Measurements from ENCODE around the gene SCFD2. TPM values are rescaled to one million over a fixed set of nuclear protein-coding genes. Genes with fewer than 3 reads are reported as not detected.

Gene SCFD2
- total RNA-seq, 1 experiment from 2014 or later = 12.4 TPM

GRCh38 chr4:53189011-53189410 lies 176.8 kb downstream of the SCFD2 start (continued):
- TF ChIP-seq MLX (CRISPR knock-in tag; IDR thresholded peaks at IDR 0.05) = no peak
- TF ChIP-seq E2F5 (CRISPR knock-in tag; IDR thresholded peaks at IDR 0.05) = no peak
- TF ChIP-seq PRRX2 (CRISPR knock-in tag; IDR thresholded peaks at IDR 0.05) = no peak

- ATAC-seq (no peak), DNase-seq (ENCODE audit: low spot score) (no peak)
- Mint-ChIP-seq H3K27me3 (ENCODE audit: low read depth) (no peaks in the 10 kb centered on the region), H3K36me3 (no peaks in the 10 kb centered on the region), H3K9me3 (peaks cover 10% of the 10 kb centered on the region), H3K27ac (no peak overlapping the region), H3K4me1 (no peaks in the 10 kb centered on the region), H3K4me3 (no peak overlapping the region)
- TF ChIP-seq HMGXB4 (CRISPR knock-in tag; IDR thresholded peaks at IDR 0.05) (no peak), HMGA2 (CRISPR knock-in tag; IDR thresholded peaks at IDR 0.05) (no peak), ZNF512 (CRISPR knock-in tag; IDR thresholded peaks at IDR 0.05; ENCODE audit: borderline replicate concordance) (no peak), ZSCAN18 (CRISPR knock-in tag; IDR thresholded peaks at IDR 0.05) (no peak), IRF2 (CRISPR knock-in tag; IDR thresholded peaks at IDR 0.05; ENCODE audit: borderline replicate concordance, low read depth) (no peak), FOXK1 (CRISPR knock-in tag; IDR thresholded peaks at IDR 0.05) (no peak), TP53 (CRISPR knock-in tag; IDR thresholded peaks at IDR 0.05) (no peak), ATF6 (CRISPR knock-in tag; IDR thresholded peaks at IDR 0.05) (no peak), SMAD3 (CRISPR knock-in tag; IDR thresholded peaks at IDR 0.05; ENCODE audit: borderline replicate concordance) (no peak), IRF1 (CRISPR knock-in tag; IDR thresholded peaks at IDR 0.05) (no peak)
- POLR2A ChIA-PET = no interaction called here
- CTCF ChIA-PET = interaction anchor here (0.5 to 0.6 kb wide), 2 partner anchors 11 to 1039 kb away, joined by 3 to 5 read pairs; no protein-coding TSS in a partner anchor
Observed at GRCh38 chr4:53186714-53187358, 179.0 kb downstream of the SCFD2 start.

All from WTC11 (cell line).